ENCODE results near the gene HIGD1B. TPM values are rescaled to one million over a fixed set of nuclear protein-coding genes. Genes with fewer than 3 reads are reported as not detected.

HIGD1B gene
- total and polyA plus RNA-seq, 2 of the 13 experiments (the other 11 are each of a cell fraction or from before 2014, with no cell fraction given): not detected

GRCh38 chr17:44899074-44899782 lies 51.5 kb downstream of the HIGD1B start, which contains the start of gene EFTUD2 (continued):
- TF ChIP-seq, protein P1, sequence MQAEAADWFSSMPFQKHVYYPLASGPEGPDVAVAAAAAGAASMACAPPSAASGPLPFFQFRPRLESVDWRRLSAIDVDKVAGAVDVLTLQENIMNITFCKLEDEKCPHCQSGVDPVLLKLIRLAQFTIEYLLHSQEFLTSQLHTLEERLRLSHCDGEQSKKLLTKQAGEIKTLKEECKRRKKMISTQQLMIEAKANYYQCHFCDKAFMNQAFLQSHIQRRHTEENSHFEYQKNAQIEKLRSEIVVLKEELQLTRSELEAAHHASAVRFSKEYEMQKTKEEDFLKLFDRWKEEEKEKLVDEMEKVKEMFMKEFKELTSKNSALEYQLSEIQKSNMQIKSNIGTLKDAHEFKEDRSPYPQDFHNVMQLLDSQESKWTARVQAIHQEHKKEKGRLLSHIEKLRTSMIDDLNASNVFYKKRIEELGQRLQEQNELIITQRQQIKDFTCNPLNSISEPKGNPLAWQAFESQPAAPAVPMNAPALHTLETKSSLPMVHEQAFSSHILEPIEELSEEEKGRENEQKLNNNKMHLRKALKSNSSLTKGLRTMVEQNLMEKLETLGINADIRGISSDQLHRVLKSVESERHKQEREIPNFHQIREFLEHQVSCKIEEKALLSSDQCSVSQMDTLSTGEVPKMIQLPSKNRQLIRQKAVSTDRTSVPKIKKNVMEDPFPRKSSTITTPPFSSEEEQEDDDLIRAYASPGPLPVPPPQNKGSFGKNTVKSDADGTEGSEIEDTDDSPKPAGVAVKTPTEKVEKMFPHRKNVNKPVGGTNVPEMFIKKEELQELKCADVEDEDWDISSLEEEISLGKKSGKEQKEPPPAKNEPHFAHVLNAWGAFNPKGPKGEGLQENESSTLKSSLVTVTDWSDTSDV (CRISPR knock-in tag; IDR thresholded peaks at IDR 0.05): no peak; the same call in 1 of the 2 replicates
- TF ChIP-seq FOXM1 (CRISPR knock-in tag; IDR thresholded peaks at IDR 0.05) (no peak), ZBTB7A (CRISPR knock-in tag; IDR thresholded peaks at IDR 0.05) (peak; percentile 69; the same call in 1 of the 2 replicates), THRA (CRISPR knock-in tag; IDR thresholded peaks at IDR 0.05; ENCODE audit: borderline replicate concordance) (peak; percentile 86), LRRFIP1 (CRISPR knock-in tag; conservative IDR thresholded peaks at IDR 0.05) (0 out of 2 replicates have a peak, but pooled peaks have one; percentile 49), ZHX1 (CRISPR knock-in tag; IDR thresholded peaks at IDR 0.05; ENCODE audit: low read depth) (peak; percentile 70; the same call in 1 of the 2 replicates), ONECUT2 (CRISPR knock-in tag; IDR thresholded peaks at IDR 0.05) (0 out of 2 replicates have a peak, but pooled peaks have one; percentile 8), YEATS2 (CRISPR knock-in tag; IDR thresholded peaks at IDR 0.05; ENCODE audit: borderline replicate concordance) (peak; percentile 99)
- TF ChIP-seq, protein P2, sequence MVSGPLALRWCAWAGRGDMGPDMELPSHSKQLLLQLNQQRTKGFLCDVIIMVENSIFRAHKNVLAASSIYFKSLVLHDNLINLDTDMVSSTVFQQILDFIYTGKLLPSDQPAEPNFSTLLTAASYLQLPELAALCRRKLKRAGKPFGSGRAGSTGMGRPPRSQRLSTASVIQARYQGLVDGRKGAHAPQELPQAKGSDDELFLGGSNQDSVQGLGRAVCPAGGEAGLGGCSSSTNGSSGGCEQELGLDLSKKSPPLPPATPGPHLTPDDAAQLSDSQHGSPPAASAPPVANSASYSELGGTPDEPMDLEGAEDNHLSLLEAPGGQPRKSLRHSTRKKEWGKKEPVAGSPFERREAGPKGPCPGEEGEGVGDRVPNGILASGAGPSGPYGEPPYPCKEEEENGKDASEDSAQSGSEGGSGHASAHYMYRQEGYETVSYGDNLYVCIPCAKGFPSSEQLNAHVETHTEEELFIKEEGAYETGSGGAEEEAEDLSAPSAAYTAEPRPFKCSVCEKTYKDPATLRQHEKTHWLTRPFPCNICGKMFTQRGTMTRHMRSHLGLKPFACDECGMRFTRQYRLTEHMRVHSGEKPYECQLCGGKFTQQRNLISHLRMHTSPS (CRISPR knock-in tag; IDR thresholded peaks at IDR 0.05; ENCODE audit: low read depth): peak; percentile 54; the same call in 1 of the 2 replicates

Data from HepG2 (cell line).